ENCODE measurements around the gene CORIN.

DNA sequence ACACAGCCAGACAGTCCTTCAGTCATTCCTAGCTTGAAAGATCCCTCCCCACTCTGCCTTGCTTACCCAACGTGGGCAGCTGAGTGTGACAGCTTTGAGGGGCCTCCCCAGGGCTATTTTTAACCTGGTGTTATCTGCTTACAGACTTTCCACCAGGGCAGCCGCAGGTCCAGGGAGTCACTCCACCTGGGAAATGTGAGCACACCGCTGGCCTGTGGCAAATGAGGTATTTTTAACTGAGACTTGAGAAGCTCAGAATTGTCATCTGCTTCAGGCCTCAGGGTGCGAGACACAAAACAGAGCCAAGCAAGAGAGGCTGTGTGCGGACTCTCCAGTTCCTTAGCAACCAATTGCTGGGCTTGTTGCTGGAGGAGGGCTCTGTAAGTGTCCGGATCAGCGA lies 13.0 kb downstream of the CORIN start:
- TF ChIP-seq, protein P1, sequence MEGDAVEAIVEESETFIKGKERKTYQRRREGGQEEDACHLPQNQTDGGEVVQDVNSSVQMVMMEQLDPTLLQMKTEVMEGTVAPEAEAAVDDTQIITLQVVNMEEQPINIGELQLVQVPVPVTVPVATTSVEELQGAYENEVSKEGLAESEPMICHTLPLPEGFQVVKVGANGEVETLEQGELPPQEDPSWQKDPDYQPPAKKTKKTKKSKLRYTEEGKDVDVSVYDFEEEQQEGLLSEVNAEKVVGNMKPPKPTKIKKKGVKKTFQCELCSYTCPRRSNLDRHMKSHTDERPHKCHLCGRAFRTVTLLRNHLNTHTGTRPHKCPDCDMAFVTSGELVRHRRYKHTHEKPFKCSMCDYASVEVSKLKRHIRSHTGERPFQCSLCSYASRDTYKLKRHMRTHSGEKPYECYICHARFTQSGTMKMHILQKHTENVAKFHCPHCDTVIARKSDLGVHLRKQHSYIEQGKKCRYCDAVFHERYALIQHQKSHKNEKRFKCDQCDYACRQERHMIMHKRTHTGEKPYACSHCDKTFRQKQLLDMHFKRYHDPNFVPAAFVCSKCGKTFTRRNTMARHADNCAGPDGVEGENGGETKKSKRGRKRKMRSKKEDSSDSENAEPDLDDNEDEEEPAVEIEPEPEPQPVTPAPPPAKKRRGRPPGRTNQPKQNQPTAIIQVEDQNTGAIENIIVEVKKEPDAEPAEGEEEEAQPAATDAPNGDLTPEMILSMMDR (IDR thresholded peaks at IDR 0.05; ENCODE audit: borderline replicate concordance, extremely low read depth, low read length, poor library complexity, severe bottlenecking), result no peak
- no peak for TF ChIP-seq EZH2 (IDR thresholded peaks at IDR 0.05; ENCODE audit: borderline replicate concordance, low read depth, low read length, severe bottlenecking)

Measured in DND-41 (cell line).